ENCODE data around the gene ATM. TPM values are rescaled to one million over a fixed set of nuclear protein-coding genes. Genes with fewer than 3 reads are reported as not detected.

Gene ATM
- total RNA-seq, 1 experiment from 2014 or later, result 70.6 TPM

DNA sequence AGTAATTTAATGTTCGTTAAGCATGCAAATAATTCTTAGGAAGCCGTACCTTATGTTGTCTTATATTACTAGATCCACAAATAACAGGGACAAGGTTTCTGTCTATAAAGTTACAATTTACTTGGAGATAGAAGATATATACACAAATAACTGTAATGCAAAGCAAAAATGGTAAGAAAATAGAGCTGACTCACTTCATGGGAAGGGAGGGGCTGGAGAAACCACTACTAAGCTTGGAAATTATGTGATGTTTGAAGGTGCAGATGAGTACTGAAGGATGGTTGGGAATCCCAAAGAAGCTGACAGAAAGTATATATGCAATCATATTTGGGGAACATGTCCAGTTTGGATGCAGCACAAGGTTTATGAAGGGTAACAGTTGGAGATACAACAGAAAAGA is 4.4 kb upstream of the ATM start:
- no peak for DNase-seq (ENCODE audit: unreplicated experiment)
- H3K4me3 Mint-ChIP-seq (ENCODE audit: unreplicated experiment), result no peak overlapping the region
- POLR2A ChIA-PET, result interaction anchor here (1.2 to 1.7 kb wide), 3 partner anchors 8 to 430 kb away, joined by 5 to 8 read pairs (median 6); no protein-coding TSS in a partner anchor
- H3K27ac Mint-ChIP-seq (ENCODE audit: low read depth, unreplicated experiment), result peak overlapping the region; percentile 57
- no peaks in the 10 kb centered on the region for H3K27me3 Mint-ChIP-seq (ENCODE audit: insufficient read depth, unreplicated experiment)
- H3K4me1 Mint-ChIP-seq (ENCODE audit: insufficient read depth, unreplicated experiment), result peaks cover 35% of the 10 kb centered on the region
- H3K36me3 Mint-ChIP-seq (ENCODE audit: insufficient read depth, unreplicated experiment), result peaks cover 16% of the 10 kb centered on the region
- BruUV-seq (replicated peaks), result no TSS peak
- no peaks in the 10 kb centered on the region for H3K9me3 Mint-ChIP-seq (ENCODE audit: unreplicated experiment)
- intact Hi-C loops (cut with micrococcal nuclease), result no loop called here
- TF ChIP-seq, protein P1, sequence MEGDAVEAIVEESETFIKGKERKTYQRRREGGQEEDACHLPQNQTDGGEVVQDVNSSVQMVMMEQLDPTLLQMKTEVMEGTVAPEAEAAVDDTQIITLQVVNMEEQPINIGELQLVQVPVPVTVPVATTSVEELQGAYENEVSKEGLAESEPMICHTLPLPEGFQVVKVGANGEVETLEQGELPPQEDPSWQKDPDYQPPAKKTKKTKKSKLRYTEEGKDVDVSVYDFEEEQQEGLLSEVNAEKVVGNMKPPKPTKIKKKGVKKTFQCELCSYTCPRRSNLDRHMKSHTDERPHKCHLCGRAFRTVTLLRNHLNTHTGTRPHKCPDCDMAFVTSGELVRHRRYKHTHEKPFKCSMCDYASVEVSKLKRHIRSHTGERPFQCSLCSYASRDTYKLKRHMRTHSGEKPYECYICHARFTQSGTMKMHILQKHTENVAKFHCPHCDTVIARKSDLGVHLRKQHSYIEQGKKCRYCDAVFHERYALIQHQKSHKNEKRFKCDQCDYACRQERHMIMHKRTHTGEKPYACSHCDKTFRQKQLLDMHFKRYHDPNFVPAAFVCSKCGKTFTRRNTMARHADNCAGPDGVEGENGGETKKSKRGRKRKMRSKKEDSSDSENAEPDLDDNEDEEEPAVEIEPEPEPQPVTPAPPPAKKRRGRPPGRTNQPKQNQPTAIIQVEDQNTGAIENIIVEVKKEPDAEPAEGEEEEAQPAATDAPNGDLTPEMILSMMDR (IDR thresholded peaks at IDR 0.05; ENCODE audit: unreplicated experiment), result no peak
- CTCF ChIA-PET, result interaction anchor here (0.6 kb wide), 1 partner anchor 24 kb away, joined by 3 read pairs; no protein-coding TSS in a partner anchor

DNA sequence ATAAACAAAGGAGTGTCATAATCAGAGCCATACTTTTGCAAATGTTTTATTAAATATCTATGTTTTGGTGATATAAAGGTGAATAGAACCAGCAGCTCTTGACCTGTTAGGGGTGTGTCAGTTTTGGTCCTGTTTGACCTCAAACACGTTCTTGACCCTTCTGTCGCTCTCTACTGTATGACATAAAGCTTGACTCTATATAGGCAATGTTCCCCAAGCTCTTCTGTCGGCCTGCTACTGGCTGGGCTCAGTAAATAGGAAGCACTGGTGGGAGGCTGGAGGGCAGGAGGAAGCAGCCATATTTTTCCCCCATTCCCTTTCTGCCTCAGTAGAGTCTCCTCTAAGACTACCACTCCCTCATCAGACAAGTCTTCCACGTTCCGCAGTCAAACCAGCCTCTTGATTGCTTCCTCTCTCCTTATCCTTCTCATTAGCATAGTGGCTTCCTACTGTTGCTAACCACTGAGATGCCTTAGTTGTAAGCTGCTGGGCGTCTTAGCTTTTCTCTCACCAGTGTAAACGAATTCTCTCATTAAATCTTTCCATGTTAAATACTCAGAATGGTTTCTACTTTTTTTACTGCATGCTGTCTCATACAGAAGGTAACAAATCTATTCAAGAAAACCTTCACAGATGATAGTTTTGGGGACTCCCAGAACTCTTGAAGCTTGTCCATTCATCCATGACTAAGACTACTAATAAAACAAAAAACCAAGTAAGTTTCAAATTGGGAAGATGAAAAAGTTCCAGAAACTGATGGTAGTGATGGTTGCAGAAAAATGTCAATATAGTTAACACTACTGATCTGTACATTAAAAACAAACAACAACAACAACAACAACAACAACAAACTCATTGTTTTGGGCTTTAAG is 3.7 kb upstream of the ATM start:
- H3K9me3 Mint-ChIP-seq (ENCODE audit: unreplicated experiment), result no peaks in the 10 kb centered on the region
- no peak overlapping the region for H3K4me3 Mint-ChIP-seq (ENCODE audit: unreplicated experiment)
- BruUV-seq (replicated peaks), result no TSS peak
- peaks cover 9% of the 10 kb centered on the region for H3K36me3 Mint-ChIP-seq (ENCODE audit: insufficient read depth, unreplicated experiment)
- CTCF ChIA-PET, result interaction anchor here (0.6 kb wide), 1 partner anchor 24 kb away, joined by 3 read pairs; no protein-coding TSS in a partner anchor
- no peak for DNase-seq (ENCODE audit: unreplicated experiment)
- TF ChIP-seq, protein P1 (IDR thresholded peaks at IDR 0.05; ENCODE audit: unreplicated experiment), result no peak
- peaks cover 35% of the 10 kb centered on the region for H3K4me1 Mint-ChIP-seq (ENCODE audit: insufficient read depth, unreplicated experiment)
- no peak overlapping the region for H3K27ac Mint-ChIP-seq (ENCODE audit: low read depth, unreplicated experiment)
- POLR2A ChIA-PET, result interaction anchor here (0.6 to 1.7 kb wide), 4 partner anchors 9 to 1737 kb away, joined by 4 to 8 read pairs (median 6); no protein-coding TSS in a partner anchor
- no peaks in the 10 kb centered on the region for H3K27me3 Mint-ChIP-seq (ENCODE audit: insufficient read depth, unreplicated experiment)
- intact Hi-C loops (cut with micrococcal nuclease), result no loop called here

DNA sequence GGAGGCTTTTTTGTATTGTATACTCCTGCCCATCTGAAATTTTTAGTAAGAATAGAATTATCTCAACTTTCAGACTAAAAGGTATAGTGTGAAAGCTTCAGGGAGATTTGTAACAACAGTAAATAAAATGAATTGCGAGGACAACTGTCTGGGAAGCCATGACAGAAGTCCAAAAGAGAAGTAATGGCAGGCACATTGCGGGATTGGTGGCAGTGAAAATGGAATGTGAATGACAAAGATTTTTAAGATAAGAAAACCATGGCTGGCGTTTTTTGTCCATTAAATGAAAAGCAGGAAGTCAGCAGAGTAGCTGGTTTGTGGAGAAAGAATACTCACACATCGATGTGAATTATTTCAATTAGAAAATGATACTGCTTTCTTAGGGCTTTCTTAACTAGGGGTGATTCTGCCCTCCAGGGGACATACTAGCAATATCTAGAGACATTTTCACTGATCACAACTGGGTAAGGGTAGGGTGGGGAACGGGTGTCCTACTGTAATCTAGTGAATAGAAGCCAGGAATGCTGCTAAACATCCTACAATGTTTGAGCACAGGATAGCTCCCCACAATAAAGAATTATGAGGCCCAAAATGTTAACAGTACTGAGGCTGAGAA is 2.0 kb upstream of the ATM start:
- no peak overlapping the region for H3K27ac Mint-ChIP-seq (ENCODE audit: low read depth, unreplicated experiment)
- H3K36me3 Mint-ChIP-seq (ENCODE audit: insufficient read depth, unreplicated experiment), result peaks cover 11% of the 10 kb centered on the region
- no peaks in the 10 kb centered on the region for H3K27me3 Mint-ChIP-seq (ENCODE audit: insufficient read depth, unreplicated experiment)
- BruUV-seq (replicated peaks), result no TSS peak
- CTCF ChIA-PET, result interaction anchor here (0.8 to 1.0 kb wide), 2 partner anchors 44 to 97 kb away, joined by 3 read pairs; no protein-coding TSS in a partner anchor
- TF ChIP-seq, protein P1 (IDR thresholded peaks at IDR 0.05; ENCODE audit: unreplicated experiment), result no peak
- POLR2A ChIA-PET, result interaction anchor here (0.7 to 3.7 kb wide), 16 partner anchors 7 to 1855 kb away, joined by 3 to 25 read pairs (median 4); partner anchors contain the start of genes ACAT1 and CUL5
- DNase-seq (ENCODE audit: unreplicated experiment), result peak; percentile 18
- no peak overlapping the region for H3K4me3 Mint-ChIP-seq (ENCODE audit: unreplicated experiment)
- peaks cover 35% of the 10 kb centered on the region for H3K4me1 Mint-ChIP-seq (ENCODE audit: insufficient read depth, unreplicated experiment)
- H3K9me3 Mint-ChIP-seq (ENCODE audit: unreplicated experiment), result no peaks in the 10 kb centered on the region
- intact Hi-C loops (cut with micrococcal nuclease), result no loop called here

DNA sequence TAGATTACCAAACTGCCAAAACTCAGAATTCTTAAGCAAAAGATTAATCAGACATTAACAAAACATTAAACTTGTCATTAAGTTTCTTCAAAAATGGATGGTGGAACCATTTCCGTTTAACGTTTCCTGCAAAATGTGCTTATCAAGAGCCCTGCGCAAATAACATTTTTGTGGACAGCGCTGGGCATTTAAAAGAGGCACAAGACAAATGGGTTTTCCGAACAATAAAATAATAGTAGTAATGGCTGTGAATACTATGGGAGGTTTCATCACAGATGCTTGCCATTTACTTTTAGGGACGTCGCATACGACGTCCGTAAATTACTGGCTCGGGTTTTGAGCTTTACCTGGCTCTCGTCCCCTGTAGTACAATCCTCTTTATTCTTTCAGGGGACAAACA is 1.5 kb upstream of the ATM start:
- H3K36me3 Mint-ChIP-seq (ENCODE audit: insufficient read depth, unreplicated experiment), result peaks cover 11% of the 10 kb centered on the region
- TF ChIP-seq, protein P1 (IDR thresholded peaks at IDR 0.05; ENCODE audit: unreplicated experiment), result no peak
- DNase-seq (ENCODE audit: unreplicated experiment), result no peak
- peaks cover 40% of the 10 kb centered on the region for H3K4me1 Mint-ChIP-seq (ENCODE audit: insufficient read depth, unreplicated experiment)
- no peak overlapping the region for H3K4me3 Mint-ChIP-seq (ENCODE audit: unreplicated experiment)
- ChIA-PET POLR2A (interaction anchor here (0.7 to 3.7 kb wide), 23 partner anchors 8 to 1855 kb away, joined by 3 to 25 read pairs (median 5); partner anchors contain the start of genes ACAT1, CUL5 and DDX10), CTCF (interaction anchor here (1.0 kb wide), 1 partner anchor 45 kb away, joined by 3 read pairs; no protein-coding TSS in a partner anchor)
- no TSS peak for BruUV-seq (replicated peaks)
- H3K27ac Mint-ChIP-seq (ENCODE audit: low read depth, unreplicated experiment), result no peak overlapping the region
- intact Hi-C loops (cut with micrococcal nuclease), result no loop called here
- H3K27me3 Mint-ChIP-seq (ENCODE audit: insufficient read depth, unreplicated experiment), result no peaks in the 10 kb centered on the region
- H3K9me3 Mint-ChIP-seq (ENCODE audit: unreplicated experiment), result no peaks in the 10 kb centered on the region

All from MCF 10A (cell line).